ENCODE data around the gene APBB1IP.
"Not testable (repeated sequence)": the region's sequence is repeated elsewhere in the genome, so short reads cannot be mapped to it uniquely, and the experiment has no call there.

APBB1IP gene

GRCh38 chr10:26445411-26446031, 7.4 kb downstream of the APBB1IP start:
- DNase-seq: no peak

- no peak for DNase-seq
These were observed 8.1 kb downstream of the APBB1IP start for GRCh38 chr10:26446258-26446657.

DNA sequence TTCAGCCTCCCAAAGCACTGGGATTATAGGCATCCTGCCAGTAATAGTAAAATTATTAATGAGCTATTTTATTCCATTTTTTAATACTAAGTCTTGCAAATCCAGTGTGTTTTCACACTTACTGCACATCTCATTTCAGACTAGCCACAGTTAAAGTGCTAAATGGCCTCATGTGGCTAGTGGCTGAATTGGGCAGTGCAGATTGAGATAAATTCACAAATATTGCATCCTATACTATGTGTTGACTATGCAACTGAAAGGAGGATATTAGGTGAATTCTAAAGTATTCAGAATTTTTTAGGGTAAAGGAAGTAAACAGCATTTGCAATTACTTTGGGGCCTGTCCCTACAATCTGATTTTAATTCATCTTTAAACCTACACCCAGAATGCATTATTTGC, 10.2 kb downstream of the APBB1IP start:
- DNase-seq: no peak

- no peak for DNase-seq
These were observed 10.7 kb downstream of the APBB1IP start for GRCh38 chr10:26448706-26449435.

DNA sequence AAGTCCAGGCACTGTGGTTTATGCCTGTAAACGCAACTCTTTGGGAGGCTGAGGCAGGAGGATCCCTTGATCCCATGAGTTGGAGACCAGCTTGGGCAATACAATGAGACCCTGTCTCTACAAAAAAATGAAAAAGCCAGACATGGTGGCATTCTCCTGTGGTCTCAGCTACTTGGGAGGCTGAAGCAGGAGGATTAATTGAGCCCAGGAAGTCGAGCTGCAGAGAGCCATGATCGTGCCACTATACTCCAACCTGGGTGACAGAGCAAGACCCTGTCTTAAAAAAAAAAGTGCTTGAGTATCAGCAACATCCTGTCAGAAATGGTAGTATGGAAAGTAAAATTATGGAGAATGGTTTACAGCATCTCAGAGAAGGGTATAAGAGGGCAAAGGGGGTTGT, 11.6 kb downstream of the APBB1IP start:
- no peak for DNase-seq

GRCh38 chr10:26451903-26452302, 13.8 kb downstream of the APBB1IP start:
- DNase-seq: no peak

DNA sequence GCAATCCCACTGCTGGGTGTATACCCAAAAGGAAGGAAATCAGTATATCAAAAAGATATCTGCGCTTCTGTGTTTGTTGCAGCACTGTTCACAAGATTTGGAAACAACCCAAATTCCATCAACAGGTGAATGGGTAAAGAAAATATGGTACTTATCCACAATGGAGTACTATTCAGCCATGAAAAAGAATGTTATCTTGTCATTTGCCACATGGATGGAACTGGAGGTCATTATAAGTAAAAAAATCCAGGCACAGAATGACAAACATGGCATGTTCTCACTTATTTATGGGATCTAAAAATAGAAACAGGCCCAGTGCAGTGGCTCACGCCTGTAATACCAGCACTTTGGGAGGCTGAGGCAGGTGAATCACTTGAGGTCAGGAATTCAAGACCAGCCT, 15.7 kb downstream of the APBB1IP start:
- DNase-seq: no peak

- no peak for DNase-seq
These were observed 16.8 kb downstream of the APBB1IP start for GRCh38 chr10:26454891-26455290.

DNA sequence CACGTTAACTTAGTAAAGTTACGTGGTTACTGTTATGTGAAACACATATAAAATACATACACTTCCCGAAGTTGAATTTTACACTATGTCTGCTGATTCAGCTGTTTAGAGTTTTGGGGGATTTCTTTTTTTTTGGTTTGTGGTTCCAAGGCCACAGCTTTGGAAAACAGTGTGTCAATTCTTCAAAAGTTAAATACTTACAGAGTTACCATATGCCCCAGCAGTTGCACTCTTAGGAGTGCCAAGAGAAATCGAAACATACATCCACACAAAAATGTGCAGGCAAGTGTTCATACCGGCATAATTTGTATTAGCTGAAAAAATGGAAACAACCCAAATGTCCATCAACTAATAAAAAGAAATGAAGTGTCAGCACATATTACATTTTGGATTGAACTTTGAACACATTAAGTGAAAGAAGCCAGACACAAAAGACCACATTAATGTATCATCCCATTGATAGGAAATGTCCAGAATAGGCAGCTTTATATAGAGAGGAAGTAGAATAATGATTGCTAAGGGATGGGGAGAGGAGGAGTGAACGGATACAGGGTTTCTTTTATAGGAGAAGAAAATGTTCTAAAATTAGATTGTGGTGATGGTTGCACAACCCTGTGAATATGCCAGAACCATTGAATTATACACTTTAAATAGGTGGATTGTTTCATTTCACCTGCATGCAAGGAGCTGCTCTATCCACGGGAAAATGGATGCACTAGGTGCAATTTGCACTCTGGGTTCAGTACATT, 17.6 kb downstream of the APBB1IP start:
- no peak for DNase-seq

DNA sequence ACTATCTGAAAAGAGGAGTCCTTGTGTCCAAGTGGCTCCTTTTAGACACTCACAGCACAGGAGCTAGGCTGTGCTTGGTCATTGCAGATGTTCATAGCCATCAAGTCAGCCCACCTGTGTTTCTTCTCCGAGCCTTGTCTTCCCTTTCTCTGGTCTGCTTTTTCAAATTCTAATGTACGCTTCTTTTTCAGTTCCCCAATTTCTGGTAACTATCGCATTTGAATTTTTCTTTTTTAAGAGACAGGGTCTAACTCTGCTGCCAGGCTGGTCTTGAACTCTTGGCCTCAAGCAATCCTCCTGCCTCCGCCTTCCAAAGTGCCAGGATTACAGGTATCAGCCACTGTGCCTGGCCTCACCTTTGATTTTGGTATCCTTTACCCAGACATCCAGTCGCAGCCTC, 18.9 kb downstream of the APBB1IP start:
- DNase-seq: no peak

GRCh38 chr10:26460736-26461135, 22.6 kb downstream of the APBB1IP start:
- DNase-seq: no peak

- DNase-seq: no peak
These were observed 25.8 kb downstream of the APBB1IP start for GRCh38 chr10:26463986-26464385.

DNA sequence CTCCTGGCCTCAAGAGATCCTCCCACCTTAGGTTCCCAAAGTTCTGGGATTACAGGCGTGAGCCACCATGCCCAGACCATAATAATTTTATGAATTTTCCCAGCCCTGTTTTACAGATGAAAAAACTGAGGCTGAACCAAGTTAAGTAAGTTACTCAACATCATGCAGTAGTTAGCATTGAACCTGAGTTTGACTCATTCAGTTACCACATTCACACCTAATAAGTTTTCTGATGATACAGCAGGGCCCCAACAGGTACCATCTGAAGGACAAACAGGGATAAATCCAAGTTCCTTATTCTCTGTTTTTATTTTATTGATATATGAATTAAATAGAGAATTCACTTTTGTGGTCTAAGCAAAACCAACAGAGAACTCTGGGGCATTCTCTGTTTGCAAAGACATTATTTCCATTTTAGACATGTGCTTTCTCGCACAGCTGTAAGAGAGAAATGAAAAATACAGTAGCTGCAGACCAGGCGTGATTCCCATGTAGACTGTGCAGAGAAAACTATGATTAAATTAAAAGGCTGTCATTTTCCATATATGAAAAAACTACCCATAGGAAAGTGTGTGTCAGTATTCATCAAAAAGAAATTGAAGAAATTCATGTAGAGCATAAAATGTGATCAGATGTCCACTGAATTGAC, 26.6 kb downstream of the APBB1IP start:
- no peak for DNase-seq

DNA sequence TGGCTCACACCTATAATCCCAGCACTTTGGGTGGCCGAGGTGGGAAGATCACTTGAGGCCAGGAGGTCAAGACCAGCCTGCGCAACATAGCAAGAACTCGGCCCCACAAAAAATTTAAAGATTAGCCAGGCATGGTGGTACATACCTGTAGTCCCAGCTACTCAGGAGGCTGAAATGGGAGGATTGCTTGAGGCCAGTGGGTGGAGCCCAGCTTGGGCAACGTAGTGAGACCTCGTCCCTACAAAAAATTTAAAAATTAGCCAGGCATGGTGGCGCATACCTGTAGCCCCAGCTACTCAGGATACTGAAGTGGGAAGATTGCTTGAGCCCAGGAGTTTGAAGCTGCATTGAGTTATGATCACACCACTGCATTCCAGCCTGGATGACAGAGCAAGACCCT, 28.4 kb downstream of the APBB1IP start:
- not testable (repeated sequence) for DNase-seq

DNA sequence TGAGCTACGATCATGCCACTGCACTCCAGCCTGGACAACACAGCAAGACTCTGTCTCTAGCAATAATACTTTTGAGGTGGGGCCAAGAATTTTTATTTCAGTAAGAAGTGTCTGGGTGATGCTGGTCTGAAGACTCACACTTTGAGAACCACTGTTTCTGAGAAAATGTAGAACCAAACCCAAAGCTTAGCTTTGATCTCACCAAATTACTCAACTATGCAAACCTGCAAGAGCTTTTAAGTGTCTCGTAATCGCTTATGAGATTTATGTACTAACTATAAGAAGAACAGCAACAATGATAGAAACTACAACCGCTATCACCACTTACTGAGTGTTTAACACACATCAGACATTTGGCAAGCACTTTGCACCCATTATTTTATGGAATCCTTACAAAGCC, 29.5 kb downstream of the APBB1IP start:
- no peak for DNase-seq

DNA sequence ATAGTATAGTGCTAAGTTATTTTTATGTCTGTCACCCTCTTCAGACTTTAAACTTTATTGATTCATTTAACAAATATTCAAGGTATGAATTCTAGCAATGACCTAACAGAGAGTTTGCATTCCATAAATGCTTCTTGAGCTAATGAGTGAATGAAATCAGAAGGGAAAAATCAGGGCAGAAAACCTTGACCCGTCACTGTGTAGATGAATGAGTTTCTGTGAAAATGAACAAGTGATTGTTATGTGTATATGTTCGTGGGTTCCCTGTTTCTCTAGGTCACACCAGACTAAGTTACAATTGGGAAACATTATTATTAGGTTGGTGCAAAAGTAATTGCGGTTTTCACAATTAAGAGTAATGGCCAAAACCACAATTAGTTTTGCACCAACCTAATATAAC, 30.1 kb downstream of the APBB1IP start:
- no peak for DNase-seq

- no peak for DNase-seq
These were observed 30.6 kb downstream of the APBB1IP start for GRCh38 chr10:26468700-26469099.

- no peak for DNase-seq
These were observed 34.3 kb downstream of the APBB1IP start for GRCh38 chr10:26472492-26472778.

GRCh38 chr10:26474026-26474425, 35.9 kb downstream of the APBB1IP start:
- no peak for DNase-seq

- DNase-seq: not testable (repeated sequence)
These were observed 36.7 kb downstream of the APBB1IP start for GRCh38 chr10:26474845-26475244.

DNA sequence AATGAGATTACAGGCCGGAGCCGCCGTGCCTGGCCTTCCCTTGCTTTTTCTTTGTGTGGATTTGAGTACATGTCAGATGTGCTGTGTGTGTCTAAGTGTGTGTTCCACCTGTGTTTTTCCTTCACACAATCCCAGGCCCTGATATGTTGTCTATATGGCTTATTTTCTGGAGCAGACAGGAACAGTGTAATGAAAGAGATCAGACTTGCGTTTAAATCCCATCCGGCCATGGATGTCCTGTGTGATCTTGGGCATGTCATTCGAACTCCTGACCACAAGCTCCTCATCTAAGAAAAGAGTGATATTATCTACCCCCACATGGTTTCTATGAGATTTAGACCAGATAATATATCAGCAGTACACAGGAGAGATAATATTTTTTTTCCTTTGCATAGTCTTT, 37.2 kb downstream of the APBB1IP start:
- no peak for DNase-seq

DNA sequence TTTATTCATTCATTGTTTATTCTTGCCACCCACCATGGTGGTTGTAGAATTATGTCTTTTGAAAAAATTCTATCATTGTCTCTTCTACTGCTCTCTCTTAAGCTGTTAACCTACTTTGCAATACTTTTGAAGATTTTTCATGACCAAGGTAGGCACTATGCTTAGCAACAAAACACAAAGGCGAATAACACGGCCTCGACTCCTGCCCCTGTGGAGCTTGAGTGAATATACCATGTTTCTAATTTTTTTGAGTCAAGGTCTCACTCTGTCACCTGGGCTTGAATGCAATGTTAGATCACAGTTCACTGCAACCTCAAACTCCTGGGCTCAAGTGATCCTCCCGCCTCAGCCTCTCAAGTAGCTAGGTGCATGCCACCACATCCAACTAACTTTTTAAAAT, 39.4 kb downstream of the APBB1IP start:
- no peak for DNase-seq

DNA sequence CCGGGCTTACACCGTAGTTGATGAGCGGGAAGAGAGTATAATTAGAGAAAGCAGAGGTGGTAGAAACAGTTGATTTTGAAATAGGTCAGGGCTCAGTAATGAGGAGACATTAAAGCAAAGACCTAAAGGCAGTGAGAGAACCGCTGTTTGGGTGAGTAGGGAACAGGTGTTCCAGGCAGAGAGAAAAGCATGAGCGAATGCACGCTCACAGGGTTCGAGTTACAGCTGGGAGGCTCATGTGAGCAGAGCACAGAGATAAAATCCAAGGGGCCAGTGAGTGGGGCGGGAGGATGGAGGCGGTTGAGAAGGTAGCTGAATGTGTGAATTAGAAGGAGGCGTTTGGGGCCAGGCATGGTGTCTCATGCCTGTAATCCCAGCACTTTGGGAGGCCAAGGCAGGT, 39.9 kb downstream of the APBB1IP start:
- no peak for DNase-seq

Measured in DMS153 (cell line).